Inferior parietal cortex (tissue), 1 donor: ENCODE measurements around the gene CCDC102B.
"Not testable (repeated sequence)": the region's sequence is repeated elsewhere in the genome, so short reads cannot be mapped to it uniquely, and the experiment has no call there.

Source experiments
- DNase-seq: peaks from one replicate; pipeline ENCODE4 v3.0.0-alpha.2; 2016; ENCODE audit errors: extremely low spot score

The CCDC102B gene

GRCh38 chr18:68797871-68798270 lies at the start of gene CCDC102B:
Gene CCDC102B (plus strand): TSS chr18:68798080. CDS start chr18:68836764, 38,684 bp downstream.
- DNase-seq = no peak

GRCh38 chr18:68757126-68757525 lies 40.8 kb upstream of the CCDC102B start:
- DNase-seq = no peak

- no peak for DNase-seq
Observed at GRCh38 chr18:68759308-68759707, 38.6 kb upstream of the CCDC102B start.

- DNase-seq = no peak
Observed at GRCh38 chr18:68763083-68763482, 34.8 kb upstream of the CCDC102B start.

- no peak for DNase-seq
Observed at GRCh38 chr18:68764016-68764415, 33.9 kb upstream of the CCDC102B start.

GRCh38 chr18:68766433-68766832 lies 31.4 kb upstream of the CCDC102B start:
- no peak for DNase-seq

GRCh38 chr18:68769461-68769860 lies 28.4 kb upstream of the CCDC102B start:
- no peak for DNase-seq

- no peak for DNase-seq
Observed at GRCh38 chr18:68772268-68772667, 25.6 kb upstream of the CCDC102B start.

- no peak for DNase-seq
Observed at GRCh38 chr18:68778280-68778886, 19.5 kb upstream of the CCDC102B start.

GRCh38 chr18:68779169-68779568 lies 18.7 kb upstream of the CCDC102B start:
- DNase-seq = no peak

GRCh38 chr18:68780802-68781635 lies 16.9 kb upstream of the CCDC102B start:
- no peak for DNase-seq

- no peak for DNase-seq
Observed at GRCh38 chr18:68783506-68783905, 14.4 kb upstream of the CCDC102B start.

GRCh38 chr18:68784071-68784470 lies 13.8 kb upstream of the CCDC102B start:
- no peak for DNase-seq

- not testable (repeated sequence) for DNase-seq
Observed at GRCh38 chr18:68790290-68790689, 7.6 kb upstream of the CCDC102B start.

- no peak for DNase-seq
Observed at GRCh38 chr18:68791801-68792200, 6.1 kb upstream of the CCDC102B start.

GRCh38 chr18:68793951-68794350 lies 3.9 kb upstream of the CCDC102B start:
- no peak for DNase-seq

GRCh38 chr18:68796936-68797690 lies 767 bp upstream of the CCDC102B start:
- no peak for DNase-seq

GRCh38 chr18:68800075-68800474 lies 2.2 kb downstream of the CCDC102B start:
- DNase-seq = no peak

- DNase-seq = no peak
Observed at GRCh38 chr18:68803356-68803755, 5.5 kb downstream of the CCDC102B start.

GRCh38 chr18:68817584-68817983 lies 19.7 kb downstream of the CCDC102B start:
- no peak for DNase-seq

GRCh38 chr18:68818584-68818983 lies 20.7 kb downstream of the CCDC102B start:
- no peak for DNase-seq

- no peak for DNase-seq
Observed at GRCh38 chr18:68822926-68823325, 25.0 kb downstream of the CCDC102B start.

- DNase-seq = no peak
Observed at GRCh38 chr18:68826121-68826520, 28.2 kb downstream of the CCDC102B start.
